Stimulated activated CD4-positive, alpha-beta T cell treated with anti-CD3 and anti-CD28 coated beads, TNF-alpha, amount 100 ng/mL, for 4 hours (primary cell): ENCODE data around the gene RRP9.
"Not testable (repeated sequence)": the region's sequence is repeated elsewhere in the genome, so short reads cannot be mapped to it uniquely, and the experiment has no call there.

Experiments
- DNase-seq, 3 experiments: peaks; one replicate each; pipeline ENCODE4 v3.0.0-alpha.2; 2020; ENCODE audit warnings: low read depth in 3 of 3

RRP9 gene

DNA sequence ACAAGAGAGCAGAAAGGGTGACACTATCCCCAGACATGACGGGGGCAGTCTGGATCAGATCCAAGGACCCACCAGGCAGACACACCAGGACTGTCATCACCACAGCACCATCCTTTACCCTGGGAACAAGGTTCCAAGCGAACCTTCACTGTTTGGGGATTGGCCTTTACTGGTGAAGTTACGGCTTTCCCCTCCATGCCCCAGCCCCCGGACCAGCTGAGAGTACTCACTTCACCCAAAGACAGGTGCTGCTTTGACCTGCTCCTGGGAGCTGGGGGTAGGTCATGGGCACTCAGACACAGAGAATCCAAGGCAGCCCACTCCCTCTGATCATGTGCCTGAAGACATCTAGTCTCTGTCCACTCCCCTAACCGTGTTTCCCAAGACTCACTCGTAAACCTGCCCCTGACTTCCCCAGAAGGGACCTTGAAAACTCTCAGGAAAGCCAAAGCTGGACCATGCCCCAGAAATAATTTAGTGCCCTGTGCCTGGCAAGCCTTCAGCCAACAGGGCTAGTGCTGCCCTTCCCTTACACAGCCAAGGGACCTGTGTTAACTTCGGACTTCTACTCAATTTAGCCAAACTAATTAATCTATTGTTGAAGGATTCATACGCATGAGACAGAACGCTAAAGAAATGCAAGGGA lies 2.8 kb downstream of the RRP9 start:
- no peak for DNase-seq

DNA sequence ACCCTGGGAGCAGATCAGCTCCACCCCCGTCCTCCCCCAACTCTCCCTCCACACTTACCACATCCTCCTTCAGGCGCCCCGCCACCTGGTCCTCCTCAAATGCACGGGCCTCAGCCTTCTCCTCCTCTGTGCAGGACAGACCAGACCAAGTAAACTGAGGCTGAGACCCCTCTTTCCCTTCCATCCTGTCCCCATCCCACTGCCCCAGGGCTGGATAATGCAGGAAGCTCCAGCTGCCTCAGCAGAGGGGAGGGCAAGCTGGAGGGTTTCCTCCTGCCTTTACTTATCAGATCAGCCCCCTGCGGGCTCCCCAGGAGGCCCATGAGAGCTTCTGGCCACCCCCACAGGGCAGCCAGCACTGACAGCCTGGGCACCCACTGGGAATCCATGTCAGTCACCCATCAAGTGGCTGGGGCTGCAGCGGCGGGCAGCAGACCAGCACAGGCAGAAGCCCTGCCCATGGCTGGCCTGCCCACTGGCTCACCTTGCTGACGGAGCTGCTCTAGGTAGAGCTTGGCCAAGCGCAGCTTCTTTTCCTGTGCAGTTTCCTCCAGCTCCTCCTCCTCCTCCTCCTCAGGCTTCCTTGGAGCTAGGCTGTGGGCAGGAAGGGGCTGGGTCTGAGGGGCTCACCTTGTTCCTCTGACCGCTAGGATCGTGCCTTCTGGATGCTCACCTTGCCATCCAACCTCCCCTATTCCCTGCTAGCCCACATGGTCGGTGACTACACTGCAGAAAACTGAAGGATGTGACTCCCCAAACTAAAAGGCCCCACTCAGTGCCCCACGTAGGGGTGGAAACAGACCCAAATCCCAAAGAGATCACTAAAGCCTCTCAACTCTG lies 3.9 kb downstream of the RRP9 start:
- no peak for DNase-seq

DNA sequence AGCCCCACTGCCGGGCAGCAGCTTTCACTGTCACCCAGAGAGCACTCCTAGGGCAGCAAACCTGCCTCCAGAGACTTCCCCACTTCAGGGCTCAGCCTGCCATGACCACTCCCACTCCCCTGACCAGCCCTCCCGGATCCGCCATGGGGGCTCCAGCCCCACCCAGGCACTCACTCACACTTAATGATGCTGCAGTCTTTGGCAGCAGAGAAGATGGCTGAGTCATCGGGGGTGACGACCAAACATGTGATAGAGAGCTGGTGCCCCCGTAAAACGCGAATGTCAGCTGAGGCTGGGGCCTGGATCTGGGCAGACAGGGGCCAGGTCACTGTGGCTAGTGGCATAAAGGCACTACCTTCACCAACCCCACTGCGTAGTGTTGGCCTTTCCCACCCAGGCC lies 4.7 kb downstream of the RRP9 start:
- no peak for DNase-seq

DNA sequence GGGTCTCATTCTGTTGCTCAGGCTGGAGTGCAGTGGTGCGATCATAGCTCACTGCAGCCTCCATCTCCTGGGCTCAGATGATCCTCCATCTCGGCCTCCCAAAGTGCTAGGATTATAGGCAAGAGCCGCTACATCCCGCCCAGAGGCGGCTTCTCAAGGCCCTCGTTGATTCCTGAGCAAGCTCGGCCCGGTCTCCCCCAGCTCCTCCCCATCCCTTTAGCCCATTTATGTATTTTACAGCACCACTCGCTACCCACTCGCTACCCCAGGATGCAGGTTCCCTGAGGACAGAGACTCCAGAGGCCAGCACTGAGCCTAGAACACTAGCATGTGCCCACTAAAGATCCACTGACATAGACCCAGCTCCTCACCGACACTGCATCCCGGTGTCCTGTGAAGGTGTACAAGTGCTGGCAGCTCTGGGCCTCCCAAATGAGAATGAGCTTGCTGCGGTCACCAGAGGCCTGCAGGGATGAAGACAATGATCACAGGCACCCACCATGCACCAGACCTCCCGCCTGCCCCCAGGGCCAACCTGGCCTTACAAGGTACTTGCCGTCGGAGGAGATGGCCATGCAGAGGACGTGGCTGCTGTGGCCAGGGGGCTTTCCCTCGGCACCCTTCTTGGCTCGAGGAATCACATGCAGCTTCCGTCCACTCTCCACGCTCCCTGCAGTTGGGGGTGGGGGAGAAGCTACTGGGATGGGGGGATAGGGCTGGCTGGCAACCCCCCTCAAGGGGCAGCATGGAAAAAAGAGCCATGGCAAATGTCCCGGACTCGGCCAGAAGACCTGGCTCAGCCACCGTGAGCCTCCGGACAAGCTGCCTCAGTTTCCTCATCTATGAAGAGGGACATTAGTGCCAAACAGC lies 5.6 kb downstream of the RRP9 start:
- no peak for DNase-seq

DNA sequence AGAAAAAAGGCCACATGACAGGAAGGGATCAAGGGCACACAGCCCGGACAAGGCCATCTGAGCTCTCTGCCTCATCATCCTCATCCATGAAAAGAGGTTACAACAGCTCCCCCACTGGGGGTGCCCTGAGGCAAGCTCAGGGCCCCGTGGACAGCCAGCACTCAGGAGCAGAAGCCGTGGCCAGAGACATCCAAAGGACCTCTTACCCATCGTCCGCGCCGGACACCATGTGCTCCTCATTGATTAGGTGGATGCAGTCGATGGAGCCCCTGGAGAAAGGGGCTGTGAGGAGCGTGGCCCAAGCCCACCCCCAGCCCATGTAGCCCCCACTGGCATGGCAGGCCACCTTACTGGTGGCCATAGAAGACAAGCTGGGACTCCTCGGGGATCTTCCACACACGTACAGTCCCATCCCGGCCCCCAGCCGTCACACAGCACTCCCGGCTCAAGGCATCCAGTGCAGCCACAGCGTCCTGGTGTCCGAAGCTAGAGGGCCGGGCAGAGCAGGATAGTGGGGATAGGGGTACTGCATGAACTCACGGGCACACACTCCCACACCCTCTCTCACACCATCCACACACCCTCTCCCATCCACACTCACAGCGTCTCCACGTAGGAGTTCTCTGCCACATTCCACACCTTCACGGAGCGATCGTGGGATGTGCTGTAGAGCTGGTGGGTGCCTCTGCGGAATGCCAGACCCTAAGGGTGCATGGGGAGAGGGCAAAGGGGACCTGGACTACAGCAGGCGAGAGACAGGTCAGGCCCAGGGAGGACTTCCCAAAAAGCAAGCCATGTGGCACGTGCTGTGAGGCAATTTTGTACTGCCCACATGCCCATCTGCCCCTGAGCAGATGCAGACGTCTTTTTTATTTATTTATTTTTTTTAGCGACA lies 6.5 kb downstream of the RRP9 start:
- DNase-seq: no peak

DNA sequence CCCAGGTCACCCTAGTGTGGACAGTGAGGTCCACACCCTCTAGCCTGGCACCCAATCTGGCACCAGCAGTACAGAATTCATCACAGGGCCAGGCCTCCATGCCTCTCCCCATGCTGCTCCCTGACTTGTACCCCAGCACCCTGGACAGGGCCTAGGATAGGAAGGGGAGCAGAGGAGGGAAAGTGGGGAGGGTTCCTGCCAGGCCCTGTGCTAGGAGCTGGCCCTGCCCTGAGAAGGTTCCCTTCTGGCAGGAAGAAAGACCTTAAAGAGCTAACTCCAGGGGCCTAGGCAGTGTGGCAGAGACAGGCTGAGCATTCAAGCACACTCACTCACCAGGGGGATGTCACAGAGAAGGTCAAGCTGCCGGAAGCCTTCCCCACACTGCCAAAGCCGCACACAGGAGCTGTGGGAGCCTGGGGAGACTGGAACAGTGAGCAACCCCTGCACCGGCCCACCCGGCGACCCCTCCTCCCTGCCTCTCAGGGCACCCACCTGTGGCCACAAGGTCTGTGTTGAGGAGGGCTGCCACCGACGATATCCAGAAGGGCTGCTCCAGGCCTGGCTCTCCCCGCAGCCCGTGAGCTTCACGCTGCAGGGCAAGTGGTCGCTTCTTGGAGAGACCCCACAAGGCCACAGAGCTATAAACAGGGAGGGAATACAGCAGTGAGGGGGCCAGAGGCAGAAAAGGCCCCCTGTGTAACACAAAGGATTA lies 7.4 kb downstream of the RRP9 start:
- no peak for DNase-seq

DNA sequence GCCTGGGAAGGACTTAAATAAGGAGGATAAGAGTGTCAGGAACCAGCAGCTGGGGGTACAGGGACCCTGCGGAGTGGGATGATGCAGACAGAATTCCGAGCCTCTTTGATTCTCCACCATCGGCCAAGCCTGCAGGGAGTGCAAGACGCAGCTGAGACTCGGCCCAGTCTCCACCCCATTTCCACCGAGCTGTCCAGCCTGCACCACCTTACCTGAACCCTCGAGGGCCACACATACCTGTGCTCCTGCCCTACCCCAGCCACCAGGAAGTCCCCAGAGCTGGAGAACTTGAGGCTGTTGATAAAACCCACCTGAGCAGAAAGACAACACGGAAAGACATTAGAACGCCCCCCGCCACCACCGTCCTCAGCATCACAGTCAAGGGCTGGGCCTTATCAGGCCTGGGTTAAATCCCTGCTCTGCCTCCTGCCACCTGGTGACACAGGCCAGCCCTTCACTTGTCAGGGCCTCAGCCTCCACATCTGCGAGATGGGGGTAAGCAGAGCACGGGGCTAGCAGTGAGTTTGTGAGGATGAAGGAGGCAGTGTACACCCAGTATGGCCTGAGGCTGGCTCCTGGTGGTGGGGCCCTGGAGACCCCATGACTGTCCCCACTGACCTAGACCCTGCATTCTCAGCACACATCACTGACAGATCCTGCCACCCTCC lies 8.1 kb downstream of the RRP9 start:
- no peak for DNase-seq

DNA sequence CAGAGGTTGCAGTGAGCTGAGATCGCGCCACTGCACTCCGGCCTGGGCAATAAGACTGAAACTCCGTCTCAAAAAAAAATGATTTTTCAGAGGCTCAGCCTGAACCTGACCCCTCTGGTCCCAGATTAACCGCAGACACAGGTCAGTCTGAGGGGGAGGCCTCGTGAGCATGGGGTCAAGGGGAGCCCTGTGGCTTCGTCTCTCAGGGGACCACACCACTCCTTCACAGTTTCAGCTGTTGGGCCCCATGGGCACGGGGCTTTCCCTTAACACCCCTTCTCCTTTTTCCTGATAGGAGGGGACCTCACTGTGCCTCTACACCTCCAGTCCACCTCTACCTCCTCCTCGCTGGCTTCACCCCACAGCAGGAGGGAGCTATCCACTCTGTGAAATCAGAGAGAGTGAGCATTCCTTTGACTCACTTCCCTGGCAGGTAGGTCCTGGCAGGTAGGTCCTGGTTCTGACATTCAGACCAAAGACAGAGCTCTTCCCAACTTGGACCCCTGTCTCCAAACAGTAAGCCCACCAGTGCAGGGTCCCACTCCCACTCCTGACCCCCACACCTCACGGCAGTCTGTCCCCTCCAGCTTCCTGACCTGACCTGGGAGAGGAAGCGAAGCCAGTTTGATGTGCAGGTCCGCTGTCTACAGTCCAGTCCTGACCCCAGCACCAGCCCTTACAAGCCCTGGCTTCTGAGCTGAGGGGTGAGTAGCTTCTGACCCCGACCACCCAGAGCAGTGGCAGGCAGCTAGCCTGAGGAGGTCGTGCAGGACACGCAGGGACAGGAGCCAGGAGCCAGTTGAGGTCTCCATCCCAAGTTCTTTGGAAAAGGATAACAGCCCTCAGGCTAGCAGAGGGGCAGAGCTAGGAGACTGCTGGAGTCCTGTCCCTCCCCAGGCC lies 9.0 kb downstream of the RRP9 start:
- DNase-seq: no peak

DNA sequence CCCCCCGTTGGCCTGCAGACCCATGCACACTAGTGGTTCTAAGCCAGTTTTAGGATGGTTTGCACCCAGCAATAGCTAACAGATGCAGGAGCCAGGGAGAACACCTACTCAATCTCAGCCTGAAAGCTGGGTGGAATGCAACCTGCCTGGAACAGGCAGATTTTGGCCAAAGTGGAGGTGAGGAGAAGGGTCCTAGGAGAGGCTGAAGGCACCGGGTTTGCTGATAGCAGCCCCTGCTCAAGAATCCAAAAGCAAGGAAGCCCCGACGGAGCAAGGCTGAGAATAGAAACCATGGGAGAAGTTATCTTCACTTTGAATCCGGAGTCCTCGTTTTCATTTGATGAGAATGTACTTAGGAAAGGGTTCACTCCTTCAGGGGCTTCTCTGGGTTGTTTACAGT lies 9.9 kb downstream of the RRP9 start:
- DNase-seq: no peak

DNA sequence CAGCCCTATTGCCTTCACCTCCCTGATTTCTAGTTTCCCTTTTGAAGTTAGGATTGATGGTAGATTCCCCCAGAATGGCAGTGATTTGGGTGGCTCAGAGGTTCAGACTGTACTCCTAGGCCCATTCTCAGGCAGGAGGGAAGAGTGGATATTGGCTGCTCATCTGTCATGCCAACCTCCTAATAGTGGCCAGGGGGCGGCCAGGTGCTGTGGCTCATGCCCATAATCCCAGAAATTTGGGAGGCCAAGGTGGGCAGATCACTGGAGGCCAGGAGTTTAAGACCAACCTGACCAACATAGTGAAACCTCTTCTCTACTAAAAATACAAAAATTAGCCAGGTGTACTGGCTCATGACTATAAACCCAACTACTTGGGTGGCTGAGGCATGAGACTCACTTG lies 11.3 kb downstream of the RRP9 start:
- DNase-seq: no peak

DNA sequence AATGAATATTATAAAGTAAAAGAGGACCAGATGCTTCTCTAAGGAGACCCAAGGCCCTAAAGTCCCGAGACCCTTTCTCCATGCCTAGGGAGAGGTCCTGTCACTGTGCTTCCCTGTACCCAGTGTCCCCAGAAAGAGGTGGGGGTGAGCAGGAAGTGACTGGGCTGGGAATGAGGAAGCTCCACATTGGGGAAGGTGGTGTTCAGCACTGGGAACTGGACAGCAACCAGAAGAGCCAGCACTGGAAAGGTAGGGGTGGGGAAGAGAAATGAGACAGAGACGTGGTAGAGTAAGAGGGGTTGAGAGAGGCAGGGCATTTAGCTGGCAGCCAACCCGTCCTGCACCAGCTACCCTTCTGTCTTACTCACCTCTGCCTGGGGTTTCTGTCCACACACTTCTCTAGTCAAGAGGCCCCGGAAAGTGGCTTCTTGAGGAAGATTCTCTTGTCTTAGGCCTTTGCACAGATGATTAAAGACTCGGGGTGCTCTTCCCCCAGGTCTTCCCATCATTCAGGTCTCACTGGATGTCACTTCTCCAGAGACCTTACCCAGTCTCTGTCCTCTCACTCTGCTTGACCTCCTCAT lies 12.2 kb downstream of the RRP9 start:
- no peak for DNase-seq

DNA sequence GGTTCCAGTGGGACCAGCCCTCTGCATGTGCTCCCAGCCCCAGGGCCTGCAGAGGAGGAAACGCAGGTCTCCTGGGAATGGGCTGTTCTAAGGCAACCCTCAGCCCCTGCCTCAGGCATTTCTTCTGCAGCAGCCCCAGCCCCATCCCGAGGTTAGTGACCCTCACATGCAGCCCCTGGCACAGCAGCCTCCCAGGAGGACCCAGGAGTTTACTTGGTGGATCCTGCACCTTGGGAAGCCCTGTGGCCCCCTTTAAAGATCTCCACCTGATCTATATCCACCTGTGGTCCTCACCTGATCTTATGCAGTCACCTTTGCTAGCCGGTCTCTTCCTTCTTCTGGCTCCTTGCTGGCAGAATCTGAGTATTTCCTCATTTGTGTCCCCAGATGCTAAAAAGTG lies 12.7 kb downstream of the RRP9 start:
- not testable (repeated sequence) for DNase-seq

DNA sequence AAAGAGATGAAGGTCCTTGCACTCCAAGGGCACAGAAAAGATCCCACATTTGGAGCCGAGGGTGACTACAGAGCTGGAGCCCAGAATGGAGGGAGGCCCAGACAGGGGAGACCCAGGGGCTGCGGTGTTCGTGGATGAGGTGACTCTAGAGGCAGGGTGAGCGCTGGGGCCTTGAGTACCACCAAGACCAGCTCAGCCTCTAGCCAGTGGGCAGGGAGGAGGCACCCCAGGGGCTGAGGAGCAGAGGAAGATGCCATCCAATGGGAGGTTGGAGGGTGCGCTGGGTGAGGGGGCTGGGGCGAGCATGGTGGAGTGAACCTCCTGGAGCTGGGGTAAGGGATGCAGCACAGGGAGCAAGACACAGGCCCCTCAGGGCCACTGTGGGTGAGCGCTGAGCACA lies 13.3 kb downstream of the RRP9 start:
- DNase-seq: no peak

DNA sequence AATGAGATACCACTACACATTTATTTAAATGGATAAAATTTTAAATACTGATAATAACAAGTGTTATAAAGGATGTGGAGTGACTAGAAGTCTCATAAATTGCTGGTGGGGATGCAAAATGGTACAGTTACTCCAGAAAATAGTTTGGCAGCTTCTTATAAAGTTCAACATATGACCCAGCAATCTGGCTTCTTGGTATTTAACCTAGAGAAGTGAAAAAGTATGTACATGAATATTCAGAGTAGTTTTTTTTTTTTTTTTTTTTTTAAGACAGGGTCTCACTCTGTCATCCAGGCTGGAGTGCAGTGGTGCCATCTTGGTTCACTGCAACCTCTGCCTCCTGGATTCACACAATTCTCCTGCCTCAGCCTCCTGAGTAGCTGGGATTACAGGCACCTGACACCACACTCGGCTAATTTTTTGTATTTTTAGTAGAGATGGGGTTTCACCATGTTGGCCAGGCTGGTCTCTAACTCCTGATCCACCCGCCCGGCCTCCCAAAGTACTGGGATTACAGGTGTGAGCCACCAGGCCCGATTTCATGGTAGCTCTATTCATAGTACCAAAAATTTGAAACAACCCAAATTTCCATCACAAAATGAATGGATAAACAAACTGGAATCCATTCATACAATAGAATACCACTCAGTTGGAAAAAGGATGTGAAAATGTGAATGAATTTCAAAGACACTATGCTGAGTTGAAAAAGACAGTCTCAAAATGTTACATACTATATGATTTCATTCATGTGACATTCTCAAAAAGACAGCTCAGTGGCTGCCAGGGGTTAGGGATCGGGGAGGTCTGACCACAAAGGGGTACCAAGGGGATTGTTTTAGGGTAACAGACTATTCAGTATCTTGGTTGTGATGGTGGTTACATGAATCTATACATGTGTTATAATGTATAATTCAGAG lies 14.4 kb downstream of the RRP9 start:
- DNase-seq: no peak

DNA sequence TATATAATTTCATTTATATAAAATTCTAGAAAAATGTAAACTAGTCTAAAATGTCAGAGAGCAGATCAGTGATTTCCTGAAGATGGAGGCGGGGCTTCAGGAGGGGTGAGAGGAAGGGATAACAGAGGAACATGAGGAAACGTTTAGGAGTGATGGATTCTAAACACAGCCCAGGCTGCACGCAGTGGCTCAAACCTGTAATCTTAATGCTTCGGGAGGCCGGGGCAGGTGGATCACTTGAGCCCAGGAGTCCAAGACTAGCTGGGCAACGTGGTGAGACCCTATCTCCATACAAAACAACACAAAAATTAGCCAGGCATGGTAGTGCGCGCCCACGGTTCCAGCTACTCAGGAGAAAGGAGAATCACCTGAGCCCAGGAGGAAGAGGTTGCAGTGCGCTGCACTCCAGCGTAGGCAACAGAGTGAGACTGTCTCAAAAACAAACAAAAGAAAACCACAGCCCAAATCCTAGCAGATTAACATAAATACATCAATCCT lies 20.6 kb downstream of the RRP9 start:
- no peak for DNase-seq

DNA sequence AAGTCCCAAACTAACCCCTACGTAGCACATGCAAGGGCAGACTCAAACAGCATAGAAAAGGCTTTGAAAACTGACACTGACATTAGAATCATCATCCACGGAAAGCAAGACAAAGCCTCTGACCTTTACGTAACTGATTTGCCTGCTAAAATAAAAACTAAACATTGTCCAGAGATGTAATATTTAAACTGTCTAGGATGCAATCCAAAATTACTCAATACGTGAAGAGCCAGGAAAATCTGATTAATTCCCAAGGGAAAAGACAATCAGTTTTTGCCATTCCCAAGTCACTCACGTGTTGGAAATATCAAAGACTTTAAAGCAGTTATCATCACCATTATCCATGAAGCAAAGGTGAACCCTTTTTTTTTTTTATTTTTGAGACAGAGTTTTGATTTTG lies 25.3 kb downstream of the RRP9 start:
- DNase-seq: no peak

DNA sequence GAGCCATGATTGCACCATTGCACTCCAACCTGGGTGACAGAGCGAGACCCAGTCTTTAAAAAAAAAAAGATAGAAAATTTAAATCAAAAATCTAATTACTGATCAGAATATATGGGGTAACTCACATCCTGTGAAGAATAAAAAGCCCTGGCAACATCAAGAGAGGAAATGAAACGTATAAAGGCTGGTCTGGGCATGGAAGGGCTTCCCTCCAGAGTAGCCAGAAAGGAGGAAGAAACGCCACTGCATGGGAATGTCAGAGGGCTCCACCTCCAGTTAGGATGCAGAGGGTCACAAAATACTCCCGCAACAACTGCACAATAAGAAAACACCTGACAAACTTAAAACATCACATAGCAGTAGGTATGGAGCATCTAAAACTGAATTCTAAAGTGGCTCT lies 33.7 kb downstream of the RRP9 start:
- no peak for DNase-seq
